SU-DHL-6 (cell line): ENCODE data around the gene RAB9A.

Source experiments
- H2AFZ ChIP-seq: fragments of 200-600 bp; sonication (generic); 2 replicates; pipeline ENCODE4 v1.6.1; 2014; ENCODE audit warnings: low read depth, mild to moderate bottlenecking, moderate library complexity, mixed read lengths, antibody characterized with exemption, low read length; ENCODE audit not compliant: severe bottlenecking
- H3F3A ChIP-seq: fragments of 200-600 bp; shearing (Covaris generic); 2 replicates; pipeline ENCODE4 v1.6.0; 2016; ENCODE audit warnings: antibody characterized with exemption, mild to moderate bottlenecking; ENCODE audit not compliant: insufficient read depth
- H3K27ac ChIP-seq: fragments of 200-600 bp; sonication (generic); 2 replicates; pipeline ENCODE4 v1.5.1; 2016; ENCODE audit warnings: low read depth, mild to moderate bottlenecking, low read length, moderate library complexity, mixed read lengths
- H3K27me3 ChIP-seq: fragments of 200-600 bp; sonication (generic), shearing (Covaris generic); 2 replicates; pipeline ENCODE4 v1.6.0; 2014; ENCODE audit warnings: mild to moderate bottlenecking, low read length
- H3K36me3 ChIP-seq: fragments of 200-600 bp; sonication (generic); 2 replicates; pipeline ENCODE4 v1.6.1; 2014; ENCODE audit warnings: mild to moderate bottlenecking, low read length, mixed read lengths
- H3K4me2 ChIP-seq: fragments of 300-600, 200-600 bp; shearing (Covaris generic), sonication (generic); 2 replicates; pipeline ENCODE4 v1.6.0; 2014; ENCODE audit warnings: low read length, low read depth, mild to moderate bottlenecking; ENCODE audit not compliant: poor library complexity, severe bottlenecking
- H3K4me3 ChIP-seq: fragments of 200-600 bp; sonication (generic); 2 replicates; pipeline ENCODE4 v1.5.1; 2014; ENCODE audit warnings: antibody characterized with exemption, low read length, mild to moderate bottlenecking, mixed read lengths; ENCODE audit not compliant: insufficient read depth, poor library complexity, severe bottlenecking
- H3K79me2 ChIP-seq: fragments of 200-600 bp; sonication (generic); 2 replicates; pipeline ENCODE4 v1.6.1; 2014; ENCODE audit warnings: mild to moderate bottlenecking, low read length, moderate library complexity; ENCODE audit not compliant: insufficient read depth
- H3K9ac ChIP-seq: fragments of 200-600 bp; sonication (generic); 2 replicates; pipeline ENCODE4 v1.7.0; 2014; ENCODE audit warnings: mild to moderate bottlenecking, low read length
- H3K9me2 ChIP-seq: fragments of 200-600 bp; sonication (generic); replicated peaks from 2 replicates; pipeline ENCODE4 v1.6.1; 2014; ENCODE audit warnings: low read length; ENCODE audit not compliant: insufficient read depth
- H3K9me3 ChIP-seq: fragments of 200-600 bp; sonication (generic); 2 replicates; pipeline ENCODE4 v1.6.1; 2014; ENCODE audit warnings: low read length, mixed read lengths; ENCODE audit not compliant: insufficient read depth
- H4K20me1 ChIP-seq: fragments of 200-600 bp; sonication (generic); 2 replicates; pipeline ENCODE4 v1.6.1; 2014; ENCODE audit warnings: low read depth, mild to moderate bottlenecking, antibody characterized with exemption, low read length, moderate library complexity, mixed read lengths
- CTCF ChIP-seq: fragments of 200-600 bp; sonication (generic); IDR thresholded peaks from one replicate; pipeline ENCODE4 v1.5.1; 2017; ENCODE audit warnings: antibody characterized with exemption, mild to moderate bottlenecking, low read length, moderate library complexity; ENCODE audit not compliant: insufficient read depth, poor library complexity, severe bottlenecking
- EZH2phosphoT487 ChIP-seq: fragments of 200-600 bp; sonication (generic), shearing (Covaris generic); conservative IDR thresholded peaks from 2 replicates; pipeline ENCODE4 v1.6.1; 2018; ENCODE audit warnings: mild to moderate bottlenecking, antibody characterized with exemption, low read length, moderate library complexity, mixed read lengths

Gene RAB9A

DNA sequence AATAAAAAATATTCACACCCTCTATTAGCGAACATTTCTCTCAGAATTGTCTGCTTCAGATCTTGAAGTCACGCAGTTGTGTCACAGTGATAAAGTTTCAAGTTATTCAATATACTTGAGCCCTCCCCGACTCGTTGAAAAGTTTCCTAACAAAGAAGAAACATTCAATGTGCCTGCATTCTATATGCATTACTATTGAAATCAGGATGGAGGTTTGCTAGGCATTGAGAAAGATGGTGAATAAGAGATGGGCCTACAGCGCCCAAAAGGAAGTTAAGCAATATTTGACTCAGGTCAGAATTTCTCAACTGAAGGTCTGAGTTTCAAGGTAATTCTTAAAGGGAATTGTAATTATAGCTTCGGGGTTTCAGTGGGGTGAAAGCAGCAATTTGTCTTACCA, 29.9 kb upstream of the RAB9A start:
- 0 out of 2 replicates have a peak, but pooled peaks cover 4% of the 10 kb centered on the region for H3K36me3 ChIP-seq
- no peaks in the 10 kb centered on the region for H3F3A ChIP-seq
- peak overlapping the region; percentile 54 for H3K4me2 ChIP-seq
- no peak overlapping the region for H3K4me3 ChIP-seq
- H3K27ac ChIP-seq: peak overlapping the region; percentile 1; the same call in 1 of the 2 replicates
- H3K9me2 ChIP-seq: no peaks in the 10 kb centered on the region
- H3K27me3 ChIP-seq: no peaks in the 10 kb centered on the region
- H3K9me3 ChIP-seq: no peaks in the 10 kb centered on the region
- no peaks in the 10 kb centered on the region for H4K20me1 ChIP-seq
- peaks cover 7% of the 10 kb centered on the region; the same call in 1 of the 2 replicates for H3K79me2 ChIP-seq
- 0 out of 2 replicates have a peak overlapping the region, but pooled peaks have one; percentile 12 for H3K9ac ChIP-seq
- no peak for TF ChIP-seq EZH2phosphoT487
- no peak for TF ChIP-seq CTCF
- H2AFZ ChIP-seq: peak overlapping the region; percentile 8

DNA sequence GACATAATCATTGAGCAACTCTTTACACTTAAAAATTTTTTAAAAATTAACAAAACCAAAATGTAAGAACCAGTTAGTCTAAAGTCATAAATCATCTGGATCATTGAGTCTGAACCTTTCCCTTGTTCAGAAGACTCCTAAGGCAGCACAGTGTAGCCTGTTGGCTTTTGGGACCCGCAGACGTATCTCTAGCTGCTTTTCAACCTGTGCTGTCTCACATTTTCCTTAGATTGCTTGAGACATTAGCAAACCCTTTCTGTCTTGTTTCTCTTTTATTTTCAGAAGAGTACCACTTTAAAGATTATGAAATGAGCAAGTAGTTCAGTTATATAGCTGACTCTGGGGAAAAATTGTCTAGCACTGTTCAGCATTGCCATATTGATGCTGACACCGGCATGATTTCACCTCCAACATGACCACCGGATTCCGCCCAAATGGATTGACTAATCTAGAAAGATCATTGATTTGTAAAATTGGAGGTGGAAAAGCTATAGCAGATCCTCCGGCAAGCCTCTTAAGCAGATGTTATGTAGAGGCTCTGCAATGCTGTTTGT, 27.1 kb upstream of the RAB9A start:
- Histone ChIP-seq H3K9me2 (no peaks in the 10 kb centered on the region), H3K9me3 (no peaks in the 10 kb centered on the region), H2AFZ (no peak overlapping the region), H3K27me3 (no peaks in the 10 kb centered on the region), H3K36me3 (0 out of 2 replicates have a peak, but pooled peaks cover 4% of the 10 kb centered on the region), H3K4me3 (no peak overlapping the region), H3K79me2 (no peaks in the 10 kb centered on the region), H3F3A (no peaks in the 10 kb centered on the region), H3K9ac (no peak overlapping the region), H3K27ac (no peak overlapping the region), H4K20me1 (no peaks in the 10 kb centered on the region), H3K4me2 (no peak overlapping the region)
- TF ChIP-seq CTCF: no peak
- no peak for TF ChIP-seq EZH2phosphoT487

DNA sequence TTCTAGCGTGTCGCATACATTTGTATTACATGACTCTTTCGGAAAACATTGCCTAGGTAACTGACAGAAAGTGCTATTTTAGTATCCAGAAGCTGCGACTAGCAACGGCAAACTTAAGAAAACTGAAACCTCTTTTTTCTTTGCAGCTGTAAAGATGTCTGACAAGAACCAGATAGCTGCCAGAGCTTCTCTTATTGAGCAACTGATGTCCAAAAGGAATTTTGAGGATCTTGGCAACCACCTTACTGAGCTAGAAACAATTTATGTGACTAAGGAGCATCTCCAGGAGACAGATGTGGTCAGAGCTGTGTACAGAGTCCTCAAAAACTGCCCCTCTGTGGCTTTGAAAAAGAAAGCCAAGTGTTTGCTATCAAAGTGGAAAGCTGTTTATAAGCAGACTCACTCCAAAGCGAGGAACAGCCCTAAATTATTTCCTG, 26.6 kb upstream of the RAB9A start:
- Histone ChIP-seq H3K9me2 (no peaks in the 10 kb centered on the region), H3K9me3 (no peaks in the 10 kb centered on the region), H4K20me1 (no peaks in the 10 kb centered on the region), H2AFZ (no peak overlapping the region), H3K27me3 (no peaks in the 10 kb centered on the region), H3K79me2 (no peaks in the 10 kb centered on the region), H3F3A (no peaks in the 10 kb centered on the region), H3K36me3 (0 out of 2 replicates have a peak, but pooled peaks cover 4% of the 10 kb centered on the region), H3K27ac (no peak overlapping the region), H3K4me2 (no peak overlapping the region), H3K9ac (no peak overlapping the region), H3K4me3 (no peak overlapping the region)
- no peak for TF ChIP-seq CTCF
- no peak for TF ChIP-seq EZH2phosphoT487
